T-helper 2 cell treated with Interferon-gamma antibody and Interleukin-4, amounts not matched to agents 5 μg/mL and 100 μg/mL, for 36 hours (primary cell): ENCODE measurements around the gene MPZL1.
A peak's percentile ranks its signal among the peaks of the same experiment; 100 is the strongest.
"Not testable (repeated sequence)": the region's sequence is repeated elsewhere in the genome, so short reads cannot be mapped to it uniquely, and the experiment has no call there.

Source experiments
- DNase-seq: peaks from one replicate; pipeline ENCODE4 v3.0.0; 2021; ENCODE audit warnings: low spot score
- H3K27ac Mint-ChIP-seq: one replicate; pipeline ENCODE4 v1.8.0; 2021; ENCODE audit warnings: mild to moderate bottlenecking, mixed read lengths
- H3K27me3 Mint-ChIP-seq: one replicate; pipeline ENCODE4 v1.8.0; 2021; ENCODE audit warnings: low read depth, mixed read lengths
- H3K36me3 Mint-ChIP-seq: one replicate; pipeline ENCODE4 v1.8.0; 2021; ENCODE audit warnings: low read depth, mixed read lengths
- H3K4me1 Mint-ChIP-seq: one replicate; pipeline ENCODE4 v1.8.0; 2021; ENCODE audit warnings: low read depth, mixed read lengths
- H3K4me3 Mint-ChIP-seq: one replicate; pipeline ENCODE4 v1.8.0; 2022; ENCODE audit warnings: mild to moderate bottlenecking, moderate library complexity, mixed read lengths
- H3K9me3 Mint-ChIP-seq: one replicate; pipeline ENCODE4 v1.8.0; 2021; ENCODE audit warnings: mixed read lengths

Gene MPZL1

DNA sequence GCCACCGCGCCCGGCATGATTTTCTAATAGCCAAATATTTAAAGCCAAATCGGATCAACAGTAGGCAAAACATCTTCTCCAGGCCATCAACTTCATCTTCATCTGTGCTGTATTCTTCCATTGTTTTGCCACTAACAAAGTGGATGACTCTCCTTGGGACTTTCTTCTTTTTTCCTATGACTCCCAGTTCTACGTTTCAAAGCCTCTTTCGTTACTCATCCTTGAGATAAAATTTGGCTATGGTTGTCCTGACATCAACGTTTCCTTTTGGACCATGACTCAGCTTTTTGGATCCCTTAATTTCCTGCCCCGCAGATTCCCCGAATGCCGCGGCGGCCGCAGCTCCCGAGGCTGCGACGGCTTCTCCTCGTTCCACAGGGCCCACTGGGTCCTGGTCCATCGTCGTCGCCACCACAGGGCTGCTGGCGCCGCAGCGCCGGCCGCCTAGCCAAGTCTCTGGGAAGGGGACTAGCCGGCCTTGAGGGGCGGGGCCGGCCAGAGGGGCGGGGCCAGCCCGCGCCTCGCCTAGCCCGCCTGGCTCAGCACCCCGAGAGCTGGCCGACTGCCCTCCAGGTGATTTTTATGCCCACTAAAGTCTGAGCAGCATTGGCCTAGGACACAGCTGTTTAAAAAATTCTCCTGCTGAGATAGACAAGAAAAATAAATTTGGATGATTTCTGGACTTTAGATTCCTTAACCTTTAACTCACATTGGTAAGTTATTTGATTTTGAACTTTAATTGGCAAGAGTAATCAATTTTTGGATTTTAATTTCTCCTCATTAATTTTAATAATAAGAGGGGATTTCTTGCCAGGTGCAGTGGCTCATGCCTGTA is 98.3 kb downstream of the MPZL1 start:
- Mint-ChIP-seq H3K4me1 (peaks cover 8% of the 10 kb centered on the region), H3K27me3 (peaks cover 23% of the 10 kb centered on the region), H3K4me3 (peak overlapping the region; percentile 70), H3K36me3 (no peaks in the 10 kb centered on the region), H3K9me3 (peaks cover 10% of the 10 kb centered on the region), H3K27ac (peak overlapping the region; percentile 23)
- peak; percentile 26 for DNase-seq

DNA sequence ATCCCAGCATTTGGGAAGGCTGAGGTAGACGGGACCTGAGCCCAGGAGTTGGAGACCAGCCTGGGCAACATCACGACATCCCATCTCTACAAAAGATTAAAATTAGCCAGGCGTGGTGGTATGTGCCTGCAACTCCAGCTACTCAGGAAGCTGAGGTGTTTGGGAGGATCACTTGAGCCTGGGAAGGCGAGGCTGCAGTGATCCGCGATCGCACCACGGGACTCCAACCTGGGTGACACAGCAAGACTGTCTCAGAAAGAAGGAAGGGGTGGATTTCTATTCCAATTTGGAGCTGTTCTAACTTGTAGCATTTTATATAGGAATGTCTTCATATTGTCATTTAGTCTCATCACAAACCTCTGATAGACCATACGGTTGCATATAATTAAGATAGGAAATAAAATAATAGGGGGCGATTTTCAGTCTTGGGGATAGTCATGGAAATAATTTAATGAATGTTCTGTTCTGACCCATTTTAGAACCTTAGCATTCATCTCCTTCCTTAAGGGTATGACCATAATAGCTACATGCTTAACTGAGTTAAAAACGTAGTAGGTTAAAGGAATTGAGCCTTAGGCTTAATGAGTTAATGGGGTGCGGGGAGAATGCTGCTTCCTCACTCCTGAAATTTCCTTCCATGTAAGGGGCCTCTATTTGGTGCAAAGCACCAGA is 99.0 kb downstream of the MPZL1 start:
- no peak overlapping the region for H3K27ac Mint-ChIP-seq
- H3K36me3 Mint-ChIP-seq = no peaks in the 10 kb centered on the region
- peaks cover 2% of the 10 kb centered on the region for H3K9me3 Mint-ChIP-seq
- no peak for DNase-seq
- H3K4me3 Mint-ChIP-seq = no peak overlapping the region
- peaks cover 8% of the 10 kb centered on the region for H3K4me1 Mint-ChIP-seq
- peaks cover 21% of the 10 kb centered on the region for H3K27me3 Mint-ChIP-seq

- no peaks in the 10 kb centered on the region for H3K36me3 Mint-ChIP-seq
Observed at GRCh38 chr1:167821356-167821685, 99.5 kb downstream of the MPZL1 start.

GRCh38 chr1:167821969-167822685 is 100.3 kb downstream of the MPZL1 start:
- DNase-seq = no peak
- H3K4me1 Mint-ChIP-seq = peaks cover 8% of the 10 kb centered on the region
- H3K36me3 Mint-ChIP-seq = no peaks in the 10 kb centered on the region
- H3K9me3 Mint-ChIP-seq = no peaks in the 10 kb centered on the region
- peaks cover 19% of the 10 kb centered on the region for H3K27me3 Mint-ChIP-seq
- no peak overlapping the region for H3K27ac Mint-ChIP-seq
- H3K4me3 Mint-ChIP-seq = no peak overlapping the region

More at GRCh38 chr1:167821356-167821685, 99.5 kb downstream of the MPZL1 start:
- H3K27ac Mint-ChIP-seq = no peak overlapping the region
- no peak for DNase-seq
- peaks cover 8% of the 10 kb centered on the region for H3K4me1 Mint-ChIP-seq
- H3K27me3 Mint-ChIP-seq = peaks cover 19% of the 10 kb centered on the region
- no peaks in the 10 kb centered on the region for H3K9me3 Mint-ChIP-seq
- no peak overlapping the region for H3K4me3 Mint-ChIP-seq

- Mint-ChIP-seq H3K4me3 (no peak overlapping the region), H3K4me1 (peaks cover 8% of the 10 kb centered on the region), H3K9me3 (no peaks in the 10 kb centered on the region), H3K27ac (no peak overlapping the region), H3K36me3 (no peaks in the 10 kb centered on the region), H3K27me3 (peaks cover 19% of the 10 kb centered on the region)
- no peak for DNase-seq
Observed at GRCh38 chr1:167824163-167824794, 102.5 kb downstream of the MPZL1 start.

GRCh38 chr1:167825419-167826079 is 103.8 kb downstream of the MPZL1 start:
- Mint-ChIP-seq H3K4me3 (no peak overlapping the region), H3K36me3 (no peaks in the 10 kb centered on the region), H3K27ac (no peak overlapping the region), H3K4me1 (peaks cover 4% of the 10 kb centered on the region), H3K9me3 (no peaks in the 10 kb centered on the region), H3K27me3 (peaks cover 21% of the 10 kb centered on the region)
- no peak for DNase-seq

GRCh38 chr1:167826127-167826526 is 104.3 kb downstream of the MPZL1 start:
- H3K4me1 Mint-ChIP-seq = peaks cover 4% of the 10 kb centered on the region
- H3K27me3 Mint-ChIP-seq = peaks cover 19% of the 10 kb centered on the region
- no peak overlapping the region for H3K27ac Mint-ChIP-seq
- no peaks in the 10 kb centered on the region for H3K36me3 Mint-ChIP-seq
- no peak overlapping the region for H3K4me3 Mint-ChIP-seq
- H3K9me3 Mint-ChIP-seq = no peaks in the 10 kb centered on the region
- no peak for DNase-seq

DNA sequence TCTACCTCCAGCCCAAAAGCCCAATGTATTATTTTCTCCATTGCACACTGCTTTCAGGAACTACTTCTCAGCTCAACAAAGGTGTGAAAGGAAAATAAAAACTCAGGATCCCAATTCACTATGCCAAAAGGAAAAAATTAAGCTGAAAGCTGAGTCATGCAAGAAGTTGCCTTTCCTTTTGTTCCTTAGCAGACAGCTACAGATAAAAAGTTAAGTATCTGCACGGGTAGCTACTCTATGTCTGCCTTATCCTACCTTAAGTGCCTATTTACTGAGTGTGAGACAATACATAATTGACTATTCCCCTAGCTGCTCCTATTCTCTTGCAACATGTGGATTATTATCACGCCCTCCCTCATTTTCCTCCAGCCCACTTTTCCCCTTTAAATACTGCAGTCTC is 108.1 kb downstream of the MPZL1 start:
- H3K36me3 Mint-ChIP-seq = no peaks in the 10 kb centered on the region
- no peak overlapping the region for H3K27ac Mint-ChIP-seq
- no peak overlapping the region for H3K4me3 Mint-ChIP-seq
- H3K9me3 Mint-ChIP-seq = no peaks in the 10 kb centered on the region
- peaks cover 9% of the 10 kb centered on the region for H3K27me3 Mint-ChIP-seq
- no peaks in the 10 kb centered on the region for H3K4me1 Mint-ChIP-seq
- DNase-seq = no peak

- H3K9me3 Mint-ChIP-seq, H3K27me3 Mint-ChIP-seq, H3K4me3 Mint-ChIP-seq, DNase-seq, H3K36me3 Mint-ChIP-seq, H3K27ac Mint-ChIP-seq, H3K4me1 Mint-ChIP-seq: not testable (repeated sequence)
Observed at GRCh38 chr1:167830668-167831067, 108.9 kb downstream of the MPZL1 start.

GRCh38 chr1:167832693-167833092 is 110.9 kb downstream of the MPZL1 start:
- no peaks in the 10 kb centered on the region for H3K36me3 Mint-ChIP-seq
- DNase-seq = no peak
- H3K27me3 Mint-ChIP-seq = peaks cover 13% of the 10 kb centered on the region
- no peak overlapping the region for H3K27ac Mint-ChIP-seq
- no peaks in the 10 kb centered on the region for H3K9me3 Mint-ChIP-seq
- H3K4me3 Mint-ChIP-seq = no peak overlapping the region
- peaks cover 5% of the 10 kb centered on the region for H3K4me1 Mint-ChIP-seq

- H3K4me1 Mint-ChIP-seq = peaks cover 5% of the 10 kb centered on the region
- no peaks in the 10 kb centered on the region for H3K9me3 Mint-ChIP-seq
- H3K36me3 Mint-ChIP-seq = no peaks in the 10 kb centered on the region
- H3K27me3 Mint-ChIP-seq = peaks cover 22% of the 10 kb centered on the region
- DNase-seq = no peak
- H3K4me3 Mint-ChIP-seq = no peak overlapping the region
- H3K27ac Mint-ChIP-seq = no peak overlapping the region
Observed at GRCh38 chr1:167833904-167834303, 112.1 kb downstream of the MPZL1 start.

DNA sequence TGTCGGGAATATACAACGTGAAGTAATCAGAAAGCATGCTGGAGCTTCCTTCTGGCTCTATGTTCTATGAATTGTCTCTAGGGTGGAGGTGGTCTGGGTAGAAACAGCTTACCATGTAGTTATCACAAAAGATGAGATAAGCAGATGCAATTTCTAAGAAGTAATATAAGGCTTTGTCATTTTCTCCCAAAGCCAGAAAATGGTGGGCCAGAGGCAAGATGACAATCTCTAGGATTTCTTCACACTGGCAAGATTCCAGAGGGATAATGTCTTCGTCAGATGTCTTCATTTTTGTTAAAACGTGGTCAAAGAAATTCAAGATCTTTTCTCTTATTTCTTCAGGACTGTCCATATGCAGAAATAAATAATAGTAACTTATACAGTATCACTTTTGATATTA is 114.4 kb downstream of the MPZL1 start:
- Mint-ChIP-seq H3K36me3 (no peaks in the 10 kb centered on the region), H3K27ac (no peak overlapping the region), H3K4me3 (no peak overlapping the region), H3K4me1 (peaks cover 5% of the 10 kb centered on the region), H3K27me3 (peaks cover 17% of the 10 kb centered on the region), H3K9me3 (no peaks in the 10 kb centered on the region)
- no peak for DNase-seq

DNA sequence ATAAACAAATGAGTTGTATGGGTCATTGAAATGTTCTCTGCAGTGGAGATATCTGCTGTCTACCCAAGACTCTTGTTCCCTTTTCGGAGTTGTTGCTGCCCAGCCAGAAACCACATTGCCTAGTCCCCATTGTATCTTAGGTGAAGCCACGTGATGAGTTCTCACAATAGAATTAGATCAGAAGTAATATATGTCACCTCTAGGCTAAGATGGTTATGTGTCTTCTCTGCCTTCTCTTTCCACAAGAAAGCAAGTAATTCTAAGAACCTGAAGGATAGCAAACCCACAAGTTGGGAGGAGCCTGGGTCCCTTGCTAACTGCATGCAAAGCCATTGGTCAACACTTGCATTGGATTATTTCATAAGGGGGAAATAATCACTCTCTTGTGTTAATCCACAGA is 115.5 kb downstream of the MPZL1 start:
- no peak overlapping the region for H3K27ac Mint-ChIP-seq
- no peak overlapping the region for H3K4me3 Mint-ChIP-seq
- peaks cover 5% of the 10 kb centered on the region for H3K4me1 Mint-ChIP-seq
- H3K9me3 Mint-ChIP-seq = no peaks in the 10 kb centered on the region
- peaks cover 17% of the 10 kb centered on the region for H3K27me3 Mint-ChIP-seq
- no peak for DNase-seq
- H3K36me3 Mint-ChIP-seq = no peaks in the 10 kb centered on the region
